Panc1 (cell line): ENCODE measurements around the gene A2ML1.

Experiments used
- CTCF ChIP-seq: fragments of 450-650 bp; IDR thresholded peaks from 2 replicates; pipeline ENCODE4 v1.5.1; 2017; ENCODE audit warnings: mild to moderate bottlenecking
- POLR2AphosphoS5 ChIP-seq: IDR thresholded peaks from 2 replicates; pipeline ENCODE4 v1.6.1; 2012; ENCODE audit warnings: mild to moderate bottlenecking, low read depth, low read length, moderate library complexity
- REST ChIP-seq, 2 experiments: IDR thresholded peaks; 2 replicates each; pipeline ENCODE4 v1.6.1; 2011 to 2012; ENCODE audit warnings: low read depth in 2 of 2, control low read depth in 1 of 2, low read length in 1 of 2, mild to moderate bottlenecking in 1 of 2, moderate library complexity in 1 of 2; ENCODE audit not compliant: insufficient read depth in 1 of 2
- TCF7L2 ChIP-seq: IDR thresholded peaks from 2 replicates; pipeline ENCODE4 v1.6.1; 2011; ENCODE audit warnings: mild to moderate bottlenecking, low read depth, low read length, inconsistent platforms

GRCh38 chr12:8841778-8842177 lies 19.4 kb downstream of the A2ML1 start:
- TF ChIP-seq CTCF (no peak), REST (IDR thresholded peaks at IDR 0.05; ENCODE audit: insufficient read depth in 1 of 2, low read depth in 2 of 2, low read length in 1 of 2) (no peak), POLR2AphosphoS5 (no peak), TCF7L2 (no peak)
